B cell (primary cell): ENCODE measurements around the gene TBX21. TPM values are rescaled to one million over a fixed set of nuclear protein-coding genes. Genes with fewer than 3 reads are reported as not detected.

ENCODE experiments used
- ATAC-seq: fragments of 200-7000 bp; cut with Tn5 transposase; one replicate; pipeline ENCODE4 v1.10.0; 2021; ENCODE audit warnings: low read depth, mild to moderate bottlenecking, moderate number of reproducible peaks, moderate library complexity
- CTCF ChIA-PET: fragments of 350-600 bp; sonication (Branson Sonifier 250); formaldehyde crosslinking; loops from one replicate; lab custom pipeline; 2021; ENCODE audit warnings: antibody characterized with exemption, inconsistent platforms; lab: Charles Lee
- POLR2A ChIA-PET: fragments of 350-600 bp; sonication (Branson Sonifier 250); formaldehyde crosslinking; loops from one replicate; lab custom pipeline; 2021; ENCODE audit warnings: antibody characterized with exemption; lab: Charles Lee
- DNase-seq: peaks from one replicate; pipeline ENCODE4 v3.0.0; 2013
- H2AFZ ChIP-seq: 2 replicates; pipeline ENCODE4 v1.6.1; 2012; ENCODE audit warnings: mild to moderate bottlenecking, low read depth, low read length; ENCODE audit not compliant: insufficient read depth, poor library complexity, severe bottlenecking
- H3K27ac ChIP-seq, 2 donors: 1 replicate in 1 of 2; 2 replicates in 1 of 2; pipeline ENCODE4 v1.5.1; 2012 to 2013; ENCODE audit warnings: low read length in 2 of 2, mild to moderate bottlenecking in 2 of 2, moderate library complexity in 1 of 2
- H3K27me3 ChIP-seq, 4 experiments: fragments of 200-600 bp in 1 of 4; sonication (generic) in 1 of 4; replicated peaks in 1 of 4; 1 replicate in 2 of 4; 2 replicates in 2 of 4; pipeline versions ENCODE4 v1.6.1 to v1.7.0; 2013 to 2016; ENCODE audit warnings: low read length in 3 of 4, mild to moderate bottlenecking in 2 of 4, mixed read lengths in 1 of 4, moderate library complexity in 1 of 4; ENCODE audit not compliant: insufficient read depth in 4 of 4, control insufficient read depth in 3 of 4; ENCODE audit errors: control extremely low read depth in 1 of 4
- H3K36me3 ChIP-seq, 2 experiments: replicated peaks in 1 of 2; 1 replicate in 1 of 2; 2 replicates in 1 of 2; pipeline versions ENCODE4 v1.6.1 to v1.7.1; 2013; ENCODE audit warnings: low read length in 1 of 2; ENCODE audit not compliant: insufficient read depth in 2 of 2, control insufficient read depth in 1 of 2; ENCODE audit errors: control extremely low read depth in 1 of 2, extremely low read depth in 1 of 2
- H3K4me1 ChIP-seq, 2 donors: fragments of 200-600 bp in 1 of 2; sonication (generic) in 1 of 2; 1 replicate in 1 of 2; 2 replicates in 1 of 2; pipeline versions ENCODE4 v1.5.1 to v1.6.1; 2013 to 2017; ENCODE audit warnings: low read length in 2 of 2; ENCODE audit not compliant: control insufficient read depth in 2 of 2, insufficient read depth in 2 of 2
- H3K4me2 ChIP-seq: replicated peaks from 2 replicates; pipeline ENCODE3; 2012; ENCODE audit warnings: mild to moderate bottlenecking, low read depth, low read length; ENCODE audit not compliant: poor library complexity, severe bottlenecking
- H3K4me3 ChIP-seq, 5 experiments: fragments of 200-600 bp in 1 of 5; sonication (generic) in 1 of 5; 1 replicate in 3 of 5; 2 replicates in 2 of 5; pipeline versions ENCODE4 v1.5.1 to v1.7.0; 2011 to 2016; ENCODE audit warnings: low read length in 4 of 5, mild to moderate bottlenecking in 4 of 5, low read depth in 2 of 5, control low read depth in 1 of 5, moderate library complexity in 1 of 5; ENCODE audit not compliant: insufficient read depth in 1 of 5; ENCODE audit errors: control extremely low read depth in 1 of 5, extremely low read depth in 1 of 5
- H3K79me2 ChIP-seq: fragments of 200-600 bp; sonication (generic); one replicate; pipeline ENCODE4 v1.6.0; 2016; ENCODE audit warnings: low read length; ENCODE audit not compliant: control insufficient read depth, insufficient read depth
- H3K9ac ChIP-seq: fragments of 200-600 bp; sonication (generic); 2 replicates; pipeline ENCODE4 v1.6.1; 2017; ENCODE audit warnings: mild to moderate bottlenecking, low read length, moderate library complexity
- H3K9me3 ChIP-seq, 3 donors: one replicate each; pipeline versions ENCODE4 v1.6.1 to v1.7.1; 2013; ENCODE audit warnings: low read length in 2 of 3; ENCODE audit not compliant: control insufficient read depth in 2 of 3, insufficient read depth in 1 of 3; ENCODE audit errors: control extremely low read depth in 1 of 3
- H4K20me1 ChIP-seq: 2 replicates; pipeline ENCODE4 v1.6.0; 2012; ENCODE audit warnings: mild to moderate bottlenecking, low read length; ENCODE audit not compliant: insufficient read depth, control insufficient read depth, poor library complexity, severe bottlenecking
- H3K27ac Mint-ChIP-seq: one replicate; pipeline ENCODE4 v1.8.0; 2021; ENCODE audit warnings: mixed read lengths
- H3K27me3 Mint-ChIP-seq: one replicate; pipeline ENCODE4 v1.8.0; 2021; ENCODE audit warnings: mixed read lengths
- H3K4me1 Mint-ChIP-seq: one replicate; pipeline ENCODE4 v1.8.0; 2021; ENCODE audit warnings: mixed read lengths
- H3K4me3 Mint-ChIP-seq: one replicate; pipeline ENCODE4 v1.8.0; 2021; ENCODE audit warnings: mixed read lengths
- H3K9me3 Mint-ChIP-seq: one replicate; pipeline ENCODE4 v1.8.0; 2022; ENCODE audit warnings: mixed read lengths; ENCODE audit not compliant: insufficient read depth
- CTCF ChIP-seq: fragments of 200-600 bp; IDR thresholded peaks from one replicate; pipeline ENCODE4 v1.8.0; 2022; ENCODE audit warnings: antibody characterized with exemption, mild to moderate bottlenecking
- EZH2 ChIP-seq: IDR thresholded peaks from 2 replicates; pipeline ENCODE4 v1.6.1; 2012; ENCODE audit warnings: borderline replicate concordance, low read depth, mild to moderate bottlenecking, moderate library complexity, low read length; ENCODE audit not compliant: insufficient read depth, poor library complexity, severe bottlenecking
- WGBS: methylation state at CpG from one replicate; pipeline ENCODE4 v1.1.5; 2013; ENCODE audit warnings: missing lambda C conversion rate; ENCODE audit not compliant: insufficient coverage; 5-methylcytosine and 5-hydroxymethylcytosine counted together
- intact Hi-C: fragments of 100-400 bp; cut with micrococcal nuclease; formaldehyde crosslinking; loops from one replicate; pipeline ENCODE4 v1.10.0; 2022
- polyA plus RNA-seq: library from polyadenylated mRNA; depleted of rRNA; stranded (reverse); fragments of >200 nt; gene quantifications from 2 replicates; pipeline ENCODE4 v1.2.3, GENCODE V29; 2012
- total RNA-seq, 2 donors: library from RNA; stranded (reverse); fragments of 120-200 nt in 1 of 2; gene quantifications; 1 replicate in 1 of 2; 2 replicates in 1 of 2; pipeline versions ENCODE4 v1.2.3 to v1.2.4, GENCODE V29; 2013 to 2022

Gene TBX21
- total and polyA plus RNA-seq, 2 donors (not counting 1 experiment from before 2014, with no cell fraction given) = 10.8 TPM

- WGBS = 96% methylated on average over 15 of the region's 31 CpGs
- no peak for TF ChIP-seq CTCF
- TF ChIP-seq EZH2 = no peak
- Mint-ChIP-seq H3K4me1 (peaks cover 62% of the 10 kb centered on the region), H3K4me3 (no peak overlapping the region), H3K27ac (no peak overlapping the region), H3K9me3 (no peaks in the 10 kb centered on the region), H3K27me3 (no peaks in the 10 kb centered on the region)
- Histone ChIP-seq H3K4me3 (no peak overlapping the region), H3K27me3 (no peaks in the 10 kb centered on the region), H3K9ac (no peak overlapping the region), H3K4me2 (no peak overlapping the region), H3K9me3 (no peaks in the 10 kb centered on the region), H4K20me1 (no peaks in the 10 kb centered on the region), H3K4me1 (peaks cover 58 to 66% of the 10 kb centered on the region in 2 donors), H2AFZ (no peak overlapping the region), H3K36me3 (no peaks in the 10 kb centered on the region), H3K79me2 (no peaks in the 10 kb centered on the region), H3K27ac (no peak overlapping the region)
- intact Hi-C loops = no loop called here
- CTCF ChIA-PET = interaction anchor here (0.9 to 2.6 kb wide), 5 partner anchors 8 to 24 kb away, joined by 3 to 13 read pairs (median 4); partner anchors contain the start of gene TBX21
- DNase-seq = no peak
- ATAC-seq = no peak
- POLR2A ChIA-PET = interaction anchor here (0.6 kb wide), 1 partner anchor 9 kb away, joined by 5 read pairs; no protein-coding TSS in a partner anchor
Measured at GRCh38 chr17:47708312-47708863, 24.6 kb upstream of the TBX21 start.

- Histone ChIP-seq H3K4me1 (peaks cover 58 to 66% of the 10 kb centered on the region in 2 donors), H3K4me3 (no peak overlapping the region), H4K20me1 (no peaks in the 10 kb centered on the region), H3K9me3 (no peaks in the 10 kb centered on the region), H3K4me2 (no peak overlapping the region), H3K27ac (no peak overlapping the region), H3K36me3 (no peaks in the 10 kb centered on the region), H3K9ac (no peak overlapping the region), H3K27me3 (no peaks in the 10 kb centered on the region), H2AFZ (no peak overlapping the region), H3K79me2 (no peaks in the 10 kb centered on the region)
- ChIA-PET CTCF (interaction anchor here (1.0 to 2.0 kb wide), 3 partner anchors 8 to 22 kb away, joined by 3 to 13 read pairs (median 4); no protein-coding TSS in a partner anchor), POLR2A (no interaction called here)
- DNase-seq (no peak), ATAC-seq (no peak)
- H3K4me1 Mint-ChIP-seq = peaks cover 62% of the 10 kb centered on the region
- H3K4me3 Mint-ChIP-seq = no peak overlapping the region
- H3K9me3 Mint-ChIP-seq = no peaks in the 10 kb centered on the region
- WGBS = 99% methylated on average over 76 of the region's 89 CpGs
- intact Hi-C loops = no loop called here
- H3K27me3 Mint-ChIP-seq = no peaks in the 10 kb centered on the region
- H3K27ac Mint-ChIP-seq = no peak overlapping the region
- no peak for TF ChIP-seq CTCF
- no peak for TF ChIP-seq EZH2
Measured at GRCh38 chr17:47708864-47709541, 24.0 kb upstream of the TBX21 start.
